Liver (tissue), 9 donors: Measurements from ENCODE around the gene SLC25A21. TPM values are rescaled to one million over a fixed set of nuclear protein-coding genes. Genes with fewer than 3 reads are reported as not detected.

Experiments
- DNase-seq: peaks from one replicate; pipeline ENCODE4 v3.0.0-alpha.2; 2017; ENCODE audit warnings: low spot score
- H3K27ac ChIP-seq, 2 donors: one replicate each; pipeline ENCODE4 v1.7.0; 2013; ENCODE audit warnings: inconsistent platforms in 2 of 2, low read length in 2 of 2, control low read depth in 1 of 2, low read depth in 1 of 2, mild to moderate bottlenecking in 1 of 2
- H3K27me3 ChIP-seq, 4 donors: one replicate each; pipeline versions ENCODE4 v1.6.1 to v1.7.0; 2013; ENCODE audit warnings: low read length in 3 of 4, inconsistent platforms in 1 of 4, mild to moderate bottlenecking in 1 of 4, moderate library complexity in 1 of 4; ENCODE audit not compliant: control insufficient read depth in 4 of 4, insufficient read depth in 4 of 4
- H3K36me3 ChIP-seq, 4 donors: one replicate each; pipeline versions ENCODE4 v1.6.1 to v1.7.0; 2013; ENCODE audit warnings: low read length in 3 of 4, mild to moderate bottlenecking in 3 of 4, low read depth in 1 of 4, moderate library complexity in 1 of 4; ENCODE audit not compliant: control insufficient read depth in 4 of 4, insufficient read depth in 3 of 4
- H3K4me1 ChIP-seq, 4 donors: one replicate each; pipeline versions ENCODE4 v1.6.1 to v1.7.0; 2013; ENCODE audit warnings: low read length in 3 of 4, mild to moderate bottlenecking in 3 of 4, moderate library complexity in 1 of 4; ENCODE audit not compliant: control insufficient read depth in 4 of 4, insufficient read depth in 4 of 4
- H3K4me3 ChIP-seq, 3 donors: one replicate each; pipeline versions ENCODE4 v1.6.1 to v1.7.0; 2013; ENCODE audit warnings: low read length in 3 of 3, control low read depth in 1 of 3, low read depth in 1 of 3, mild to moderate bottlenecking in 1 of 3
- H3K9ac ChIP-seq, 2 donors: one replicate each; pipeline ENCODE4 v1.7.0; 2013; ENCODE audit warnings: low read length in 2 of 2, mild to moderate bottlenecking in 2 of 2, moderate library complexity in 2 of 2, control low read depth in 1 of 2, low read depth in 1 of 2
- H3K9me3 ChIP-seq, 4 donors: one replicate each; pipeline versions ENCODE4 v1.6.1 to v1.7.0; 2013; ENCODE audit warnings: low read length in 3 of 4; ENCODE audit not compliant: control insufficient read depth in 4 of 4
- EGR1 ChIP-seq, 2 donors: IDR thresholded peaks; 2 replicates each; pipeline ENCODE4 v1.6.1; 2016 to 2018; ENCODE audit warnings: antibody characterized with exemption in 2 of 2, low read depth in 2 of 2
- FOXA1 ChIP-seq: IDR thresholded peaks from 2 replicates; pipeline ENCODE4 v1.6.1; 2016; ENCODE audit warnings: antibody characterized with exemption
- FOXA2 ChIP-seq: IDR thresholded peaks from 2 replicates; pipeline ENCODE4 v1.6.1; 2016; ENCODE audit warnings: antibody characterized with exemption
- GABPA ChIP-seq, 2 donors: IDR thresholded peaks in 1 of 2; conservative IDR thresholded peaks in 1 of 2; 2 replicates each; pipeline ENCODE4 v1.6.1; 2016; ENCODE audit warnings: antibody characterized with exemption in 2 of 2, mild to moderate bottlenecking in 1 of 2, moderate library complexity in 1 of 2
- HNF4A ChIP-seq, 2 donors: conservative IDR thresholded peaks; 2 replicates each; pipeline ENCODE4 v1.6.1; 2016; ENCODE audit warnings: antibody characterized with exemption in 2 of 2, mild to moderate bottlenecking in 2 of 2
- HNF4G ChIP-seq: IDR thresholded peaks from 2 replicates; pipeline ENCODE4 v1.6.1; 2016; ENCODE audit warnings: antibody characterized with exemption
- JUND ChIP-seq, 2 donors: IDR thresholded peaks; 2 replicates each; pipeline ENCODE4 v1.6.1; 2016; ENCODE audit warnings: antibody characterized with exemption in 2 of 2
- NR2F2 ChIP-seq: IDR thresholded peaks from 2 replicates; pipeline ENCODE4 v1.6.1; 2016; ENCODE audit warnings: antibody characterized with exemption
- RAD21 ChIP-seq, 2 donors: IDR thresholded peaks; 2 replicates each; pipeline ENCODE4 v1.6.1; 2016; ENCODE audit warnings: antibody characterized with exemption in 2 of 2, mild to moderate bottlenecking in 2 of 2
- REST ChIP-seq: IDR thresholded peaks from 2 replicates; pipeline ENCODE4 v1.6.1; 2016; ENCODE audit warnings: antibody characterized with exemption, mild to moderate bottlenecking
- RXRA ChIP-seq, 2 donors: IDR thresholded peaks; 2 replicates each; pipeline ENCODE4 v1.6.1; 2017 to 2018; ENCODE audit warnings: antibody characterized with exemption in 2 of 2, mild to moderate bottlenecking in 1 of 2
- SP1 ChIP-seq: IDR thresholded peaks from 2 replicates; pipeline ENCODE4 v1.6.1; 2018; ENCODE audit warnings: antibody characterized with exemption, mild to moderate bottlenecking
- TAF1 ChIP-seq: conservative IDR thresholded peaks from 2 replicates; pipeline ENCODE4 v1.6.1; 2016; ENCODE audit warnings: antibody characterized with exemption, mild to moderate bottlenecking
- YY1 ChIP-seq: IDR thresholded peaks from 2 replicates; pipeline ENCODE4 v1.6.1; 2016; ENCODE audit warnings: antibody characterized with exemption, mild to moderate bottlenecking
- ZBTB33 ChIP-seq: IDR thresholded peaks from 2 replicates; pipeline ENCODE4 v1.6.1; 2016; ENCODE audit warnings: antibody characterized with exemption
- WGBS: extraction: QIAGEN DNeasy Blood & Tissue Kit; methylation state at CpG from one replicate; pipeline ENCODE4 v1.1.7; 2013; 5-methylcytosine and 5-hydroxymethylcytosine counted together
- polyA plus RNA-seq, 2 donors: library from polyadenylated mRNA; stranded (reverse) in 1 of 2; unstranded in 1 of 2; fragments of 200-250 nt in 1 of 2; fragments of >200 nt in 1 of 2; fragmentation: Nextera tagmentation in 1 of 2; extraction: Ambion mirVana in 1 of 2; gene quantifications; one replicate each; pipeline versions ENCODE4 v1.2.1 to v1.2.3, GENCODE V29; 2013 to 2015
- total RNA-seq, 2 donors: library from RNA; depleted of rRNA; stranded (reverse); fragments of >200 nt; gene quantifications; one replicate each; pipeline ENCODE4 v1.2.3, GENCODE V29; 2014
- TF ChIP-seq, protein P1 (sequence below): IDR thresholded peaks from 2 replicates; pipeline ENCODE4 v1.6.1; 2016; ENCODE audit warnings: antibody characterized with exemption
- TF ChIP-seq, protein P2 (sequence below): IDR thresholded peaks from 2 replicates; pipeline ENCODE4 v1.6.1; 2016; ENCODE audit warnings: antibody characterized with exemption
- TF ChIP-seq, protein P3 (sequence below): fragments of 150-350 bp; IDR thresholded peaks from 2 replicates; pipeline ENCODE4 v1.5.1; 2017; ENCODE audit warnings: improper control_type of control experiment, low read depth, low read length; ENCODE audit not compliant: missing input control
- donor health status: healthy.
- donor health status: healthy.
- donor health status: healthy.
- donor health status: healthy.
- donor health status: healthy.

SLC25A21 gene
- total and polyA plus RNA-seq, 4 donors: 0.13 to 24.3 (median 0.23) TPM

DNA sequence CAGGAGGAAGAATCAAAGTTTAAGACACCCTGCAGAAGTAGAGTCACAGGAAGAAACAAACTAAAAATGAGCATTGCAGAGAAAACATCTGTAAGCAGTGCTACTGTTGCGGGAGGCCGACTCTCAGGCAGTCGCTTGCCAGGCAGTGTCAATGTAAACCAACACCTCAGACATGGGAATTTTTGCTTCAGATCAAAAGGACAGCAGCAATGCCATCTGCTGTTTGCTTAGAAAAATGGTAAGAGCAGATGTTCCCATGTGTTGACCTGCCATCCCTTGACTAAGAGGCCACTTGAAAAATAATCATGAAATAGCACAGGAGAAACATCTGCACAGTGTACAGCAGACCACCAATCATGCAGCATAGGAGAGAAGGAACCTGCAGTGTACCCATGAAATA is 196.6 kb downstream of the SLC25A21 start:
- H3K4me3 ChIP-seq: no peak overlapping the region
- 88% methylated on average over 3 of the region's 3 CpGs for WGBS
- H3K36me3 ChIP-seq: no peaks in the 10 kb centered on the region
- H3K4me1 ChIP-seq: no peaks in the 10 kb centered on the region
- TF ChIP-seq EGR1 (IDR thresholded peaks at IDR 0.05; ENCODE audit: low read depth in 2 of 2) (no peak), FOXA2 (no peak), HNF4G (no peak), REST (no peak), RXRA (IDR thresholded peaks at IDR 0.05) (no peak), ZBTB33 (no peak), JUND (IDR thresholded peaks at IDR 0.05) (no peak), SP1 (no peak), TAF1 (no peak), HNF4A (conservative IDR thresholded peaks at IDR 0.05) (no peak), YY1 (no peak), NR2F2 (no peak), RAD21 (IDR thresholded peaks at IDR 0.05) (no peak), GABPA (IDR thresholded peaks at IDR 0.05 in 1 of 2, conservative IDR thresholded peaks at IDR 0.05 in 1 of 2) (no peak), FOXA1 (no peak)
- TF ChIP-seq, protein P1, sequence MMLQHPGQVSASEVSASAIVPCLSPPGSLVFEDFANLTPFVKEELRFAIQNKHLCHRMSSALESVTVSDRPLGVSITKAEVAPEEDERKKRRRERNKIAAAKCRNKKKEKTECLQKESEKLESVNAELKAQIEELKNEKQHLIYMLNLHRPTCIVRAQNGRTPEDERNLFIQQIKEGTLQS: no peak
- TF ChIP-seq, protein P2, sequence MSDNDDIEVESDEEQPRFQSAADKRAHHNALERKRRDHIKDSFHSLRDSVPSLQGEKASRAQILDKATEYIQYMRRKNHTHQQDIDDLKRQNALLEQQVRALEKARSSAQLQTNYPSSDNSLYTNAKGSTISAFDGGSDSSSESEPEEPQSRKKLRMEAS: no peak
- TF ChIP-seq, protein P3, sequence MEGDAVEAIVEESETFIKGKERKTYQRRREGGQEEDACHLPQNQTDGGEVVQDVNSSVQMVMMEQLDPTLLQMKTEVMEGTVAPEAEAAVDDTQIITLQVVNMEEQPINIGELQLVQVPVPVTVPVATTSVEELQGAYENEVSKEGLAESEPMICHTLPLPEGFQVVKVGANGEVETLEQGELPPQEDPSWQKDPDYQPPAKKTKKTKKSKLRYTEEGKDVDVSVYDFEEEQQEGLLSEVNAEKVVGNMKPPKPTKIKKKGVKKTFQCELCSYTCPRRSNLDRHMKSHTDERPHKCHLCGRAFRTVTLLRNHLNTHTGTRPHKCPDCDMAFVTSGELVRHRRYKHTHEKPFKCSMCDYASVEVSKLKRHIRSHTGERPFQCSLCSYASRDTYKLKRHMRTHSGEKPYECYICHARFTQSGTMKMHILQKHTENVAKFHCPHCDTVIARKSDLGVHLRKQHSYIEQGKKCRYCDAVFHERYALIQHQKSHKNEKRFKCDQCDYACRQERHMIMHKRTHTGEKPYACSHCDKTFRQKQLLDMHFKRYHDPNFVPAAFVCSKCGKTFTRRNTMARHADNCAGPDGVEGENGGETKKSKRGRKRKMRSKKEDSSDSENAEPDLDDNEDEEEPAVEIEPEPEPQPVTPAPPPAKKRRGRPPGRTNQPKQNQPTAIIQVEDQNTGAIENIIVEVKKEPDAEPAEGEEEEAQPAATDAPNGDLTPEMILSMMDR: no peak
- no peaks in the 10 kb centered on the region for H3K27me3 ChIP-seq
- no peak overlapping the region for H3K9ac ChIP-seq
- no peak for DNase-seq
- H3K9me3 ChIP-seq: no peaks in the 10 kb centered on the region
- no peak overlapping the region for H3K27ac ChIP-seq
